GM18517 (cell line): Measurements from ENCODE around the gene DHRS13.
"Not testable (repeated sequence)": the region's sequence is repeated elsewhere in the genome, so short reads cannot be mapped to it uniquely, and the experiment has no call there.

Source experiments
- ATAC-seq: cut with Tn5 transposase; IDR thresholded peaks from one replicate; pipeline ENCODE4 v1.9.1; 2021; ENCODE audit warnings: mild to moderate bottlenecking, moderate library complexity; ENCODE audit not compliant: unreplicated experiment

The DHRS13 gene

DNA sequence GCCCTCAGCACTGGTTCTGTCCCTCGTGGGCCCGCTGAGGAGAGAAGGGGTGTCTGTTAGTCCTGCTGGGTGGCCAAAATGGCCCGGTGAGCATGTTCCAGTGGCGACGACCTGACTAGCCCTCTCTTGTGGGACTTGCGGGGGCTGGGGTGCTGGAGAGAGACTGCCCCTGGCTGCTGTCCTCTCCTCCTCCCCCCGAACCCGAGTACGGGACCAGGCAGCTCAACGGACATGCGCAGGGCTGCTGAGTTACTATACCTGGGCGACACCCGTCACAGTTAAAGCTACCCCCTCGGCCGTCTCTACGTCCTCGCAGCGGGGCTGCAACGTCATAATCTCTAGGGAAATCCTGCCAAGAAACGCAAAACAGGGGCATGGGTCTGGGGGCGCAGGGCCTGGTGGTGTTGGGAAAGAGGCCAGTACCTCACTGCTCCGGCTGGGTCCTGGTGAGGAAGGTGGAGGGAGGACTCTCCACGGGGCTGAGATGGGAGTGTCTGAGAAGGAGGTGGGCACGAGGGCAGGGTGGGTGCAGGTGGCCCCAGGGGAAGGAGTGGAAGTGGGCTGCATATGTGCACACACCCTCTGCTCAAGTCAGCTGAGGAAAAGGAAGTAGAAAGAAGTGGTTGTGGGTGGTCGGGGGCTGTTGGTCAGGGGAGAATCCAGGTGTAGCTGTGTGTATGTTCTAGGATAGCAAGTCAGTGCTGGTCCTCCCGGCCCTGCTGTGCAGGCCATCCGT, 18.7 kb downstream of the DHRS13 start:
- no peak for ATAC-seq

DNA sequence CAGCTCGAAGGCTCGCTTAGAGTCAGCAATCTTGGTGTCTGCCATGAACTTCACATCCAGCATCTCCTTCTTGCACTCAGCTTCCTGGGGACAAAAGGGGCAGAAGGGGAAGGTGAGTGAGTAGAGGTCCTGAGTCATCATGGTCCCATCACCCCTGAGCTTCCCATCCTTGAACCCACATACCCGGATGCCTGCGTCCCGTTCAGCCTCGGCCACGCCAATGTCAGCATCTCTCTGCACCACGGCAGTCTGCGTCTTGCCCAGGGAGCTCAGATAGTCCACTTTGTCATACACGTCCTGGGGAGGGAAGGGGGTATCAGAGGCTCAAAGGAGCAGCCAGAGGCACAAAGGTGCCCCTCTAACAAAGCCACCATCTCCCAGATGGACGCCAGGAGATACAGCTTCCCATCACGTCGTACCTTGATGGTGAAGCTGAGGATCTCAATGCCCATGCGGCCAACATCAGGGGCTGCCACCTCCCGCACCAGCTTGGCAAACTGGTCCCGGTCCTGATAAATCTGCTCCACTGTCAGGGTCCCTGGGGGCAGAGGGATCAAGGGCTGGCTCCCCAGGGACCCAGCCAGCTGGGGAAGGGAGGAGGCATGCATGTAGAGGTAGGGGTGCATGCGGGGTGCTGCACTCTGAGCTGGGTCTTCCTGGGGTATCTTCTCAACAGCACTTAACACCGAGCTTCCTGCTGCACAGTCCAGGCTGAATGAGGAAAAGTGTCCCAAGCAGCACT, 20.6 kb downstream of the DHRS13 start:
- no peak for ATAC-seq

DNA sequence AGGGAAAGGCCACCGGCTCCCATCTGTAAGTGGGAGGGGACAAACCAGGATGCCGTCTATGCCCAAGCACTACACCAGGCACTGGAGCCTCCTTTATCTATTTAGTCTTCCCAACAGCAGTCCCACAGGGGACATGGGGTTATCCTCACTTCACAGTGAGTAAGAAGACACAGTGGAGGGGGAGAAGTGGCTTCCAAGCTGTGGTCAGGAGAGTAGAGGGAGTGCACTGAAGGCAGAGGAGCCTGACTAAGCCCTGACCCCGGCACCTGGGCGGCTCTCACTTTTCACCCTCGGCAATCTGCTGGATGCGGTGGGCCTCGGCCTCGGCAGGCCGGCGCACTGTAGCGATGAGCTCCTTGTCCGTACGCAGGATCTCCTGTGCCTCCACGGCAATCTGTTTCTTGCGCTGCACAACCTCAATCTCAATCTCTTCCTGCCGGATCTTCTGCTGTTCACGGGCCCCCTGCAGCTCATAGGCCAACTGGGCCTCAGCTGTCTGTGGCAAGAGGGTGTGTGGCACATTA, 21.3 kb downstream of the DHRS13 start:
- no peak for ATAC-seq

DNA sequence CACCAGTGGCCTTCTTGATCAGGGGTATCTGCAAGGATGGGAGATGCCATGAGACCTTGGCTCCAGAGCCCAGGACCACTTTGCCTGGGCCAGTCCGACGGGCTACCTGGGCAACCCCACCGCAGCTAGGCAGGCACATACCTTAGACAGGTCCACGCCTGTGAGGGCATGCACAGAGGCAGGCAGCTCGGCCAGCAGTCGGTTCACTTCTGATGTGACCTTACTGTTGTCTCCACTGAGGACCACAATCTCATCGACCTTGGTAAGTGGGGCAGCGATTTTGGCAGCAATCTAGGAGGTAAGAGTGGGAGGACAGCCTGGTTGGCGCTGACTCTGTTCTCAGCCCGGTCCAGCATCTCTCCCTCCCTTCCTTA, 22.3 kb downstream of the DHRS13 start:
- no peak for ATAC-seq

DNA sequence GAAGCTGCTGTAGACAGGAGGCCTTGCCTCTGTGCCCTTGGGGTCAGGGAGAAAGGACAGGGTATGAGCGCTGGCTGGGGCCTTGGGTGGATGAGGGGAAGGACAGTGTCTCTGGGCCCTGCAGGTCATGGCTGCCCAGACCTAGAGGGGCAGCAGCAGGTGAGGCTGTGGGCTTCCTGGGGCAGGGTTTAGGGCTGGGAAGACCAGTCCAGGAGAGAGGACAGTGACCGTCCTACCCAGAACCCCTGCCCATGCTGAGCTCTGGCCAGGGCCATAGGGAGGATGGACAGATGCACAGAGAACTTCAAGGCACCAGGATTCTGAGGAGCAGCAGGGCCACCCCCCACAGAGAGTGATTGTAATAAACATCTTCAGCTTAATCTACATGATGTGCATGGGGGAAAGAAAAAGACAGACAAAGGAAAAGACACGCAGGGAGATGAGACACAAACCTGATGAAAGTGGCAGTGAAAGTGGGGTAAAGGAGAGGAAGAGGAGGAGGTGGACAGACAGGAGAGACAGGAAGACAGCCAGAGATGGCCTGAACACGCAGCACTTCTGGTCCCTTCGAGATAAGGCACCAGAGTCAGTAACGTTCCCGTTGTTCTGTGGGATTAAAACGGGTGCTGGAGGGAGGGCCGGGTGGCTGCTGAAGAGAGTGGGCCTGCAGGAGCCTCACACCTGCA, 22.9 kb downstream of the DHRS13 start:
- no peak for ATAC-seq

DNA sequence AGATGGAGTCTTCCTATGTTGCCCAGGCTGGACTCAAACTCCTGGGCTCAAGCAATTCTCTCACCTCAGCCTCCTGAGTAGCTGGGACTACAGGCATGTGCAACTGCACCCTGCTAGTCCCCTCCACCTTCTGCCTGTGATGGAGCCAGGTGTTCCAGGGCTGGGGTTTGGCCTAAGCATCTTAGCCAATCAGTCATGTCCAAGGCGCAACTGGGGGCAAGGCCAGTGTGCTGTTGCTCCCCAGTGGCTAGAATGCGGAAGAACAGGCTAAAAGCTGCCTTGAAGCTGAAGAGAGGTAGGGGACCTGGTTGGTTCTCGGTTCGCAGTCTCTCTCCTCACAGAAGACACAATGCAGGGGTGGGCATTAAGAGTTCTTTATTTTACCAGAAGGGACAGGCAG, 23.9 kb downstream of the DHRS13 start:
- ATAC-seq = no peak

DNA sequence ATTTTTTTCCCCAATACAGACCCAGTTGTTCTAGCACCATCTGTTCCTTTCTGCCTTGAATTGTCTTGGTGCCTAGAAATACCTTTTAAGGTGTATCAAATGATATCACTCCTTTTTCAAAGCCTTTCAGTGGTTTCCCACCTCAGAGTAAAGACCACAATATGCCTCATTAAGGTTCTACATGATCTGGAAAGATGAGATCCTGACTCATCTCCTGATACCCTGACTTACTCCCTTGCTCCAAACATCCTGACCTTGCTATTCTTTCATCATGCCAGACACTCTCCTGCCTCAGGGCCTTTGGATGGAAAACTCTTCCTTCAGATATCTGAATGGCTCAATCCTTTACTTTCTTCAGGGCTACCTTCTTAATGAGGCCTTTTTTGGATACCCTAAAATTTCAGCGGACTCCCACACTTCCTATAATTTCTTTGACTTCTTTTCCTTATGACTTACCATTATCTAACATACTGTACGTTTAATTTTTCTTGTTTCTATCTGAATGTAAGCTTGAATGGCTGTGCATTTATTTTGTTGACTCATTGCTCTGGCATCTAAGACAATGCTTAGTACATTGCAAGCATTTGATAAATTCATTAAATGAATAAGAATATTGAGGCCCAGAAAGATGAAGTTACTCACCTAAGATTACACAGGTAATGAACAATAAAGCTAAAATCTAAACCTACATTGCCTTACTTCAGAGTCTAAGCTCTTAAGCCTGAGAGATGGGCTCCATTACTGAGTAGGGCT, 24.5 kb downstream of the DHRS13 start:
- no peak for ATAC-seq

DNA sequence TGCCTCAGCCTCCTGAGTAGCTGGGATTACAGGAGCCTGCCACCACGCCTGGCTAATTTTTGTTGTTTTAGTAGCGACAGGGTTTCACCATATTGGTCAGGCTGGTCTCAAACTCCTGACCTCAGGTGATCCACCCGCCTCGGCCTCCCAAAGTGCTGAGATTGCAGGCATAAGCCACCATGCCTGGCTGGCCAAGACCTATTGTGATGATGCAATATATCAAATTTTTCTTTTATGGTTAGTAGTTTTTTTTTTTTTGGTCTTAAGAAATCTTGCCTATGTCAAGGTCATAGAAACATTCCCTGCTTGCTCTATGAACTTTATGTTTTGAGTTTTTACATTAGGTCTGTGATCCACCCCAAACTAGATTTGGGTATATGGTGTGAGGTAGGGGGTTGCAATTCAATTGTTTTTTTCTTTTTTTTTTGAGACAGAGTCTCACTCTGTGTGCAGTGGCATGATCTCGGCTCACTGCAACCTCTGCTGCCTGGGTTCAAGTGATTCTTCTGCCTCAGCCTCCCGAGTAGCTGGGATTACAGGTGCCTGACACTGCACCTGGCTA, 25.6 kb downstream of the DHRS13 start:
- not testable (repeated sequence) for ATAC-seq

DNA sequence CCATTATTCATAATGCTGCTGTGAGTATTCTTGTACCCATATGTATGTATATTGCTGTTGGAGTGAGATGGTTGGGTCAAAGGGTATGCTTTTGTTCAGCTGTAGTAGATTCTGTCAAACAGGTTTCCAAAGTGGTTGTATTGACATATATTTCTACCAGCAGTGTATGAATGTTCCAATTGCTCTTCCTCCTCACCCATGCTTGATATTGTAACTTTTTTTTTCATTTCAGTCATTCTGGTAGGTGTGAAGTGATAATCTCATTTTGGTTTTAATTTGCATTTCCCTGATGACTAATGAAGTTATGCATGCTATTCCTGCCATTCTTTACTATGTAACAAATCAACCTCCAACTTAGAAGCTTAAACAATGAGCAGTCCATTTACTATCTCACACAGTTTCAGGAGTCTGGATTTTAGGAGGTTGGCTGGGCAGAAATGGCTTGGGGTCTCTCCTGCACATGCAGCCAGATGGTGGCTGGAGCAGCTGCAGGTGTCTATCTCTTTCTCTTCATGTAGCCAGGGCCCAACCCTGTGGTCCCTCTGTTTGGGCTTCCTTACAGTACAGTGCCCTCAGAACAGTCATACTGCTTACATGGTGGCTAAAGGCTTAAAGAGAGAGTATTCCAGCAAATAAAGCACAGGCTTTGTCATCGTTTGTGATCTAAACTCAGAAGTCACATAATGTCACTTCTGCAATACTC, 26.9 kb downstream of the DHRS13 start:
- ATAC-seq = no peak

DNA sequence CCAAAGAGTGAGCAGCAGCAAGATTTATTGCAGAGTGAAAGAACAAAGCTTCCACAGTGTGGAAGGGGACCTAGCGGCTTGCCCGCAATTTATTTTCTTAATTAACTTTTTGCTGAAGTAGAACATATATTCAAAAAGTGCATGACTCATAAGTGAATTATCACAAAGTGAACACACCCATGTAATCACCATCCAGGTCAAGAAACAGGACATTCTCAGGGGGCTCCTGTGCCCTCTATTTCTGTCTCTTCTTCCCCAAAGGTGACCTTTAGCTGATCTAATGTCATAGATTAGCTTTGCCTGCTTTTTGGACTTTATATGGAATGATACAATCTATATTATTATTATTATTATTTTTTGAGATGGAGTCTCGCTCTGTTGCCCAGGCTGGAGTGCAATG, 28.1 kb downstream of the DHRS13 start:
- no peak for ATAC-seq

DNA sequence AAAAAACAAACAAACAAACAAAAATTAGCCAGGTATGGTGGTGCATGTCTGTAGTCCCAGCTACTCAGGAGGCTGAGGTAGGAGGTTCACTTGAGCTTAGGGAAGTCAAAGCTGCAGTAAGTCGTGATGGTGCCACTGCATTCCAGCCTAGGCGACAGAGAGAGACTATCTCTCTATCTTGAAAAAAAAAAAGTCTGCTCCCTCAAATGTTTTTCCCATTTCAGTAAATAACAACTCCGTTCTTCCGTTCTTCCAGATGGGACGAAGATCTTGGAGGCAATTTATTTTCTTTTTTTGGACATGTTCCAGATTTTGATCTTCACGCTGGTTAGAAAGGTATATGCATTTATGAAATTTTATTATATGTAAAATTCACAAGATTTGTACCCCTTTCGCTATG, 29.0 kb downstream of the DHRS13 start:
- no peak for ATAC-seq

DNA sequence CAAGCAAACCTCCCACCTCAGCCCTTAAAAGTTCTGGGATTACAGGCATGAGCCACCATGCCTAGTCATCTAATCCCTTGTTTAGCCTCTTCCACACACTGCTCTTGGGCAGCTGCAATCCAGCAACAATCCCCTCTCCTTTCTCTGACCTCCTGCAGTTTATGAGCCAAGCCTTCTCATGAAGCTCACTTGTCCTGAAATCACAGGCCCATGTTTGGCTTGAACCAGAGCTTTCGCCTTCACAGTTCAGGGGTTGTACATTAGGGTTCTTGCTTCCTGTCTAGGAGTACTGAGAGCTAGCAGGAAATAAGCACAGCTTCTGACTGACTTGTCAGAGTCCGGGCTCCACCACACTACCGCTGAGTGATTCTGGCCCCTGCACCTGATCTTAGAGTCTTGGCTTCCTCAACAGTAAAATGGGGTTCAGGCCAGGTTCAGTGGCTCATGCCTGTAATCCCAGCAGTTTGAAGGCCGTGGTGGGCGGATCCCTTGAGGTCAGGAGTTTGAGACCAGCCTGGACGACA, 31.8 kb downstream of the DHRS13 start:
- ATAC-seq = peak; percentile 91

DNA sequence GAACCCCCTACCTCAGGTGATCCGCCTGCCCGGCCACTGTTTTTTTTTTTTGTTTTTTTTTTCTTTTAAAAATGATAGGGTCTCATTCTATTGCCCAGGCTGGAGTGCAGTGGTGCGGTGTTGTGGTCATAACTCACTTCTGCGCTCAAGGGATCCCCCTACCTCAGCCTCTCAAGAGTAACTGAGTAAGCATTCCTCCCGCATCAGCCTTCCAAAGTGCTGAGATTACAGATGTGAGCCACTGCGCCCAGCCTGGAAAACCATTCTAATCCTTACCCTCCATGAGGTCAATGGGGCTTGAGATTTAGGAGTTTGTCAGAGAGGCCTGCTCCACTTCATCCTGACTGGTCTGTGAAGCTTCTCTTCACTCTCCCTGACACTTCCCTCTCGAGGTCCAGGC, 35.6 kb downstream of the DHRS13 start:
- ATAC-seq = no peak

DNA sequence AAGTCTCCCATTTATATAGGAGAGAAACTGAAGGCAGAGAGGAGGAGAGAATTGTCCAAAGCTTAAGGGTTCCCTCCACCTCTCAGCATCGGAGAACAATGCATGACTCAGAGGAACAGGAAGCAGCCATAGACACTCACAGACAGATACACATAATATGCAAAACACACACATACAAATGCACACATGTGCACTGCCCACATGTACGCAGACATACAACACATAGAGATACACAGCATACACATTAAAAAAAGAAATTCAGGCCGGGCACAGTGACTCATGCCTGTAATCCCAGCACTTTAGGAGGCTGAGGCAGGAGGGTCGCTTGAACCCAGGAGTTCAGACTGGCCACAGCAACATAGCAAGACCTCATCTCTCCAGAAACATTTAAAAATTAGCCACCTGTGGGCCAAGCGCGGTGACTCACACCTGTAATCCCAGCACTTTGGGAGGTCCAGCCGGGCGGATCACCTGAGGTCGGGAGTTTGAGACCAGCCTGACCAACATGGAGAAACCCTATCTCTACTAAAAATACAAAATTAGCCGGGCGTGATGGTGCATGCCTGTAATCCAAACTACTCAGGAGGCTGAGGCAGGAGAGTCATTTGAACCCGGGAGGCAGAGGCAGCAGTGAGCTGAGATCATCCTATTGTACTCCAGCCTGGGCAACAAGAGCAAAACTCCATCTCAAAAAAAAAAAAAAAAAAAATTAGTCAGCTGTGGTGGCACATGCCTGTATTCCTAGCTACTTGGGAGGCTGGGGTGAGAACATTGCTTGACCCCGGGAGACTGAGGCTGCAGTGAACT, 36.7 kb downstream of the DHRS13 start:
- no peak for ATAC-seq

DNA sequence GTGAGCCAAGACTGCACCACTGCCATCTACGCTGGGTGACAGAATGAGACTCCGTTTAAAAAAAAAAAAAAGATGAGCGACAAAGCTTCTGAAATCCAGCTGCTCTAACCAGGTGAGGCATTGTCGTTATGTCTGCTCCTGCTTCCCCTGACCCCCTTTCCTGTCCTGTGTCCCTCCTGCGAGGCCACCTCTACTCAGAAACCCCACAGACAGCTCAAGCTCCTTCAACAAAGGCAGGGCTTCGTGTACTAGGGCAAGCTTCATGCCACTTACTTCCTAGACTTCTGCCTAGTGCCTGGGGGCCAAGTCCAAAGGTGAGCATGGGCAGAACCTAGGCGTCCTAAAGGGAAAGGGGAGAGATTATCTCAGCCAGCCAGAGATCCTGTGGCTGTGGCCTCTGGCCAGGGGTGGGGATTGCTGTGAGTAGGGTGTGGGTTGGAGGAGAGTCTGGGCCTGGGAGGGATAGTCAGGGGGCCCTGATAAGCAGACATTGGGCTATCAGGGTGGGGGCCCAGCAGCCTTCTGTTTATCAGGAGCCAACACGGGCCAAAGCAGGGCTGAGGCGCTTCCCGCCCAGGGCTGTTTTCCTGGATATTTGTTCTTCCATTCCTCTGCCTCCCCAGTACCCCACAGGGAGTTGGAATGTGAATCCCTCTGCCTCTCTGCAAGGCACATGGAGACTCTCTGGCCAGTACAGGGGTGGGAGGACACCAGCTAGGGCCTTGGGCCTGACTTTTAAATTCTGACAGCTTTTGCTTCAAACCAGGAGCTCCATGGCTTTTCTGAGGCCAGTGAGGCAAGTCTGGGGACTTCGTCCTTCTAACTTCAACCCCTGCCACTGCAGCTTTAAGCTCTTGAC, 37.7 kb downstream of the DHRS13 start:
- no peak for ATAC-seq

DNA sequence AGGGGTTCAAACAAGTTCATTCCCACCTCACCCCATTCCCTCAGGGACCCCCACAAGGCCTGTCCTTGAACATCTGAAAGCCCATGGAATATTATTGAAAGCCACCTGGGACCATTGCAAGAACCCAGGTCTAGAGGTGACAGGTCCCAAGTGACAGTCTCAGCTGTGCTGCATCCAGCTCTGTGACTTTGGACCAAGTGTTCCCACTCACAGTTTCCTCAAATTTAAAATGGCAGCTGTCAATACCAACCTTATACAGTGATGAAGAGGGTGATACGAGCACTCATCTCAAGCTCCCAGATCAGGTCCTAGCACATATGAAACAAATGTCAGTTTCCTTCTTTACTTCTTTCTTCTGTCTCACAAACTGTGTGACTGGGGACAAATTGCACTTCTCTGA, 38.9 kb downstream of the DHRS13 start:
- ATAC-seq = no peak

DNA sequence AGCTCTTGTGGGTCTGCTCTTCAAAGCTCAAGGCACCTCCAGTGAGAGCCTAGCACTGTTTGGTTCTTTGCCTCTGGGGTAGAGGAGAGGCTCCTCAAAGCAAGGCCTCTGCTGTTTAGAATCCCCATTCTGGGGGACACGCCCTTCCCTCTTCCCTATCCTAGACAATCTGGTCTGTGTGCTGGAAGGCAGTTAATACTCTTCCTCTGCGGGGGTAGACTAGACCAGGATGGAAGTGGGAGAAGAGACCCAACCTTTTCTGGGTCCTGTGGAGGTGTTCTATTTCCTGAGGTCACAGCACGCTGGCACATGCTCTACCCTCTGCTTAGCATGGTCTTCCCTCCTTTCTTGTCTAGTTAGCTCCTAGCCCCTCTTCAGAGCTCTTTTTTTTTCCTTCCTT, 40.3 kb downstream of the DHRS13 start:
- ATAC-seq = no peak
